SK-N-SH (cell line): ENCODE measurements around the gene GSTM4.

Experiments used
- RAD21 ChIP-seq: IDR thresholded peaks from 2 replicates; pipeline ENCODE4 v1.6.1; 2012; ENCODE audit warnings: mild to moderate bottlenecking, low read length
- RCOR1 ChIP-seq: fragments of 150-350 bp; IDR thresholded peaks from 2 replicates; pipeline ENCODE4 v1.6.1; 2017; ENCODE audit warnings: antibody characterized with exemption, low read length

GRCh38 chr1:109632671-109633346, 23.1 kb upstream of the GSTM4 start:
- peak; percentile 67; the same call in 1 of the 2 replicates for TF ChIP-seq RCOR1
- peak; percentile 25 for TF ChIP-seq RAD21
